ENCODE results near the gene ROBO1. TPM values are rescaled to one million over a fixed set of nuclear protein-coding genes. Genes with fewer than 3 reads are reported as not detected.

The ROBO1 gene
- total RNA-seq, 1 experiment from 2014 or later: 32.2 TPM

- Mint-ChIP-seq H3K27ac (ENCODE audit: low read depth, unreplicated experiment) (no peak overlapping the region), H3K4me3 (ENCODE audit: unreplicated experiment) (no peak overlapping the region), H3K27me3 (ENCODE audit: insufficient read depth, unreplicated experiment) (no peaks in the 10 kb centered on the region), H3K36me3 (ENCODE audit: insufficient read depth, unreplicated experiment) (no peaks in the 10 kb centered on the region), H3K4me1 (ENCODE audit: insufficient read depth, unreplicated experiment) (no peaks in the 10 kb centered on the region), H3K9me3 (ENCODE audit: unreplicated experiment) (no peaks in the 10 kb centered on the region)
- no peak for DNase-seq (ENCODE audit: unreplicated experiment)
- intact Hi-C loops (cut with micrococcal nuclease): no loop called here
- ChIA-PET POLR2A (no interaction called here), CTCF (interaction anchor here (0.6 to 1.3 kb wide), 2 partner anchors 8 to 33 kb away, joined by 3 to 4 read pairs; no protein-coding TSS in a partner anchor)
- no TSS peak for BruUV-seq (replicated peaks)
- TF ChIP-seq CTCF (IDR thresholded peaks at IDR 0.05; ENCODE audit: unreplicated experiment): no peak
These were observed 840.0 kb downstream of the ROBO1 start for GRCh38 chr3:78927759-78928158.

GRCh38 chr3:78926523-78926922, 841.3 kb downstream of the ROBO1 start:
- no peaks in the 10 kb centered on the region for H3K9me3 Mint-ChIP-seq (ENCODE audit: unreplicated experiment)
- DNase-seq (ENCODE audit: unreplicated experiment): no peak
- no peak for TF ChIP-seq CTCF (IDR thresholded peaks at IDR 0.05; ENCODE audit: unreplicated experiment)
- no peak overlapping the region for H3K27ac Mint-ChIP-seq (ENCODE audit: low read depth, unreplicated experiment)
- ChIA-PET CTCF (interaction anchor here (0.7 kb wide), 1 partner anchor 1082 kb away, joined by 4 read pairs; no protein-coding TSS in a partner anchor), POLR2A (interaction anchor here (0.7 to 0.9 kb wide), 4 partner anchors 11 to 29 kb away, joined by 3 read pairs; no protein-coding TSS in a partner anchor)
- no TSS peak for BruUV-seq (replicated peaks)
- intact Hi-C loops (cut with micrococcal nuclease): no loop called here
- no peaks in the 10 kb centered on the region for H3K4me1 Mint-ChIP-seq (ENCODE audit: insufficient read depth, unreplicated experiment)
- H3K27me3 Mint-ChIP-seq (ENCODE audit: insufficient read depth, unreplicated experiment): no peaks in the 10 kb centered on the region
- H3K36me3 Mint-ChIP-seq (ENCODE audit: insufficient read depth, unreplicated experiment): peaks cover 7% of the 10 kb centered on the region
- no peak overlapping the region for H3K4me3 Mint-ChIP-seq (ENCODE audit: unreplicated experiment)

GRCh38 chr3:78924711-78925110, 843.1 kb downstream of the ROBO1 start:
- no TSS peak for BruUV-seq (replicated peaks)

More at GRCh38 chr3:78924711-78925110, 843.1 kb downstream of the ROBO1 start:
- H3K4me1 Mint-ChIP-seq (ENCODE audit: insufficient read depth, unreplicated experiment): no peaks in the 10 kb centered on the region
- CTCF ChIA-PET: no interaction called here
- no peaks in the 10 kb centered on the region for H3K9me3 Mint-ChIP-seq (ENCODE audit: unreplicated experiment)
- DNase-seq (ENCODE audit: unreplicated experiment): no peak
- no peak for TF ChIP-seq CTCF (IDR thresholded peaks at IDR 0.05; ENCODE audit: unreplicated experiment)
- no peaks in the 10 kb centered on the region for H3K27me3 Mint-ChIP-seq (ENCODE audit: insufficient read depth, unreplicated experiment)
- no peak overlapping the region for H3K4me3 Mint-ChIP-seq (ENCODE audit: unreplicated experiment)
- H3K27ac Mint-ChIP-seq (ENCODE audit: low read depth, unreplicated experiment): no peak overlapping the region
- POLR2A ChIA-PET: interaction anchor here (0.8 to 2.0 kb wide), 3 partner anchors 12 to 408 kb away, joined by 3 to 5 read pairs (median 4); no protein-coding TSS in a partner anchor
- intact Hi-C loops (cut with micrococcal nuclease): no loop called here
- H3K36me3 Mint-ChIP-seq (ENCODE audit: insufficient read depth, unreplicated experiment): peaks cover 7% of the 10 kb centered on the region

Data from MCF 10A (cell line).